Activated naive CD8-positive, alpha-beta T cell treated with anti-CD3 and anti-CD28 coated beads for 36 hours (primary cell): ENCODE results near the gene TAB2. TPM values are rescaled to one million over a fixed set of nuclear protein-coding genes. Genes with fewer than 3 reads are reported as not detected.
A peak's percentile ranks its signal among the peaks of the same experiment; 100 is the strongest.
"Not testable (repeated sequence)": the region's sequence is repeated elsewhere in the genome, so short reads cannot be mapped to it uniquely, and the experiment has no call there.

Experiments
- DNase-seq: peaks from one replicate; pipeline ENCODE4 v3.0.0; 2021
- H3K27ac Mint-ChIP-seq: one replicate; pipeline ENCODE4 v1.8.0; 2022; ENCODE audit warnings: mild to moderate bottlenecking, moderate library complexity, mixed read lengths
- H3K27me3 Mint-ChIP-seq: one replicate; pipeline ENCODE4 v1.8.0; 2022; ENCODE audit warnings: mild to moderate bottlenecking, mixed read lengths
- H3K36me3 Mint-ChIP-seq: one replicate; pipeline ENCODE4 v1.8.0; 2021; ENCODE audit warnings: mild to moderate bottlenecking, mixed read lengths
- H3K4me1 Mint-ChIP-seq: one replicate; pipeline ENCODE4 v1.8.0; 2021; ENCODE audit warnings: mixed read lengths
- H3K4me3 Mint-ChIP-seq: one replicate; pipeline ENCODE4 v1.8.0; 2022; ENCODE audit warnings: mild to moderate bottlenecking, moderate library complexity, mixed read lengths
- H3K9me3 Mint-ChIP-seq: one replicate; pipeline ENCODE4 v1.8.0; 2022; ENCODE audit warnings: mixed read lengths
- total RNA-seq, 2 experiments: library from RNA; stranded (reverse); gene quantifications; one replicate each; pipeline ENCODE4 v1.2.3, GENCODE V29; 2021

Gene TAB2
- total RNA-seq, 2 experiments from 2014 or later: 55.5 to 56.1 TPM

DNA sequence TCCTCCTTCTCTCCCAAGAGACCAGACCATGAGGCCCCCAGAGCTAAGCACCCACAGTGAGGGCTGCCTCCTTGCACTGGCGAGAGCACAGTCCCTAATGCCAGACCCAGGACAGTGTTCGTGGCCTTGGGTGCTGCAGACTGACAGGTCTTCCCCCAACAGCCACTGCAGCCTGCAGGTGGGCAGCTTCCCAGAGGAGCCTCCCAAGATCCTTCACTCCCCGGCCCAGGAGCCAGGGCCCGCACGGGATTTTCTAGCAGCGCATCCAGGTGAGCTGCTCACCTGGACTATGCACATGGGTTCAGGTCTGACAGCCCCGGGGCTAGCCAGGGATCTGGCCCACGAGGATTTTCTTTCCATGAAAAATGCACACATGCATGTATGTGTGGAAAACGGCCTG, 124.2 kb downstream of the TAB2 start:
- Mint-ChIP-seq H3K36me3 (no peaks in the 10 kb centered on the region), H3K9me3 (no peaks in the 10 kb centered on the region), H3K4me3 (no peak overlapping the region), H3K27ac (no peak overlapping the region), H3K4me1 (peaks cover 8% of the 10 kb centered on the region), H3K27me3 (no peaks in the 10 kb centered on the region)
- DNase-seq: no peak

DNA sequence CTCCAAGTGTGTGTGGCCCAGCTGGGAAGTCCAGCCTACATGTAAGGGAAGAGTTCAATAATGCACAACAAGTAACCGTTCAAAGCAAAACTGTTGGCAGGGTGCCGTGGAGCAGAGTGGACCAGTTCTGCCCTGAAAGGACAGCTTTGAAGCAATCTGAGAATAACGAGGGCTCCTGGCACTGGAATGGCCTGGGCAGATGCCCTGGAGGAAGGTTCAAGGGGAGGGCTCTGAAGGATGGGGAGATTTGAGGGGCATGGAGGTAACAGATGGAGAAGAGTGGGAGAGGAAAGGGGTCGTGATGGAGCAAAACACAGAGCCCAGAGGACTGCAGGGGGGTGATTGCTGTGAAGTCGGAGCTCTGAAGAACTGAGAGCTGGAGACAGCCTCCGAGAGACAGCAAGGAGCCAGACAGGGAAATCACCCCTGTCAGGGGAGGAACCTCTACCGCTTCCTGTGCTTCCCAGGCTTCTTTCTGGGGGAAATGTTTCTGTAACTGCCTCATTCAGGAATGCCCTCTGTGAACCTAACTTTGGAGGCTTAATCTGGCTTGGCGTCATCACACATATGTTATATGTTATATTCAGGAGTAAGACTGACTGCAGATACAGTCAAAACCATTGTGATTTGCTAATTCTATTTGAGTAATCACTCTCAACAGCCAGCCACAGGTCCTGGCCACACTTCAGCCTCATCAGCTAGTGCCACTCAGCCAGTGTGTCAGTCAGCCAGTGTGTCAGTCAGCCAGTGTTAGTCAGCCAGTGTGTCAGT, 126.1 kb downstream of the TAB2 start:
- no peak for DNase-seq
- Mint-ChIP-seq H3K27me3 (no peaks in the 10 kb centered on the region), H3K4me3 (no peak overlapping the region), H3K4me1 (no peaks in the 10 kb centered on the region), H3K27ac (no peak overlapping the region), H3K9me3 (no peaks in the 10 kb centered on the region), H3K36me3 (no peaks in the 10 kb centered on the region)

DNA sequence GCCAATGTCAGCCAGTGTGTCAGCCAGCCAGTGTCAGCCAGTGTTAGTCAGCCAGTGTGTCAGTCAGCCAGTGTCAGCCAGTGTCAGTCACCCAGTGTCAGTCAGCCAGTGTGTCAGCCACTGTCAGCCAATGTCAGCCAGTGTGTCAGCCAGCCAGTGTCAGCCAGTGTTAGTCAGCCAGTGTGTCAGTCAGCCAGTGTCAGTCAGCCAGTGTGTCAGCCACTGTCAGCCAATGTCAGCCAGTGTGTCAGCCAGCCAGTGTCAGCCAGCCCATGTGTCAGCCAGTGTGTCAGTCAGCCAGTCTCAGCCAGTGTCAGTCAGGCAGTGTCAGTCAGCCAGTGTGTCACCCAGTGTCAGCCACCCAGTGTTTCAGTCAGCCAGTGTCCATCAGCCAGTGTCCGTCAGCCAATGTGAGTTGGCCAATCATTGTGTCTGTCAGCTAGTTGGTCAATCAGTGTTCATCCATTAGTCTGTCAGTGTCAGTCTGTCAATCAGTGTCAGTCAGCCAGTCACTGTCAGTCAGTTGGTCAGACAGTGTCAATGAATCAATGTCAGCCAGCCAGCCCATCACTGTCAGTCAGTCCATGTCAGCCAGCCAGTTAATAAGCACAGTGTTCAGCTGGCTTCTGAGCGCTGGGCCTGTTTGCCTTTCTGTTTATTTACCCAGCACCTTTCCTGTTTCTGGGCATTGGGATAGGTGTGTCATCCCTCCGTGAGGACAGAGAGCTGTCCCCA, 127.0 kb downstream of the TAB2 start:
- H3K27ac Mint-ChIP-seq, H3K36me3 Mint-ChIP-seq, H3K4me1 Mint-ChIP-seq, H3K4me3 Mint-ChIP-seq, DNase-seq, H3K9me3 Mint-ChIP-seq, H3K27me3 Mint-ChIP-seq: not testable (repeated sequence)

DNA sequence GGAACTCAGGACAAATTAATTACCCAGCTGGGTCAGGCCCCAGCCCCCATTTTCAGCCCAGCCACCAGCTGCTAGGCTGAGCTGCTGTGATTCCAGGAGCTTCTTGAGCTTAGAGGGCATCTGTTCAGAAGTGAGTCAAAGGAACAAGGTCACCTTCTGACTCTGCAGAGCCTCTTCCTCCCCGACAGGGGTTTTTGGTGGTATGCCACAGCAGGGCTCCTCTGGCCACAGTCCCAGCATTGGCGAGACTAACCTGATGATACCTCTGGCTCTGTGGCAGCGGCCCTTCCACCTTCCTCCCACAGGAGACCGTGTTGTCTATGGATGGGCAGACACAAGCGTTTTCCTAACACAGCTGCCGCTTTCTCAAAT, 127.6 kb downstream of the TAB2 start:
- no peaks in the 10 kb centered on the region for H3K9me3 Mint-ChIP-seq
- no peak for DNase-seq
- peaks cover 7% of the 10 kb centered on the region for H3K36me3 Mint-ChIP-seq
- H3K27me3 Mint-ChIP-seq: no peaks in the 10 kb centered on the region
- H3K27ac Mint-ChIP-seq: no peak overlapping the region
- no peak overlapping the region for H3K4me3 Mint-ChIP-seq
- peaks cover 1% of the 10 kb centered on the region for H3K4me1 Mint-ChIP-seq

DNA sequence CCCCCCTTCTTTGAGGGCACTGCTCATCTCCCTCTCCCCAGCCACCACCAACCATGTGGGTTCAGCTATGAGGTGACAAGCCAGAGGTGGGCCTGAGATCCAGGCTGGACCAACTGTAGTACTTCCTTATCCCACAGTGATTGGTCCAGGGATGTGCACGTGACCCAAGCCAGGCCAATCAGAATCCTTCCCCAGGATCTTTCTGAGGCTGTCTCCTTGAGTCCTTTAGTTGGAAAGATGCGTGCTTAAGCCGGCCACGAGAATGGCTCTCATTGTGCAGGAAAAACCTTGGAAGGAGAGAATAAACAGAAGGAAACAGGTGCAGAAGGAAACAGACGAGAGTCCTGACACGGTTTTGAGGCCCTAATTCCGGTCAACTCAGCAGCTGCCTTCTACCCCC, 128.1 kb downstream of the TAB2 start:
- no peak for DNase-seq
- Mint-ChIP-seq H3K4me1 (peaks cover 1% of the 10 kb centered on the region), H3K9me3 (no peaks in the 10 kb centered on the region), H3K36me3 (peaks cover 12% of the 10 kb centered on the region), H3K27me3 (no peaks in the 10 kb centered on the region), H3K4me3 (no peak overlapping the region), H3K27ac (no peak overlapping the region)

DNA sequence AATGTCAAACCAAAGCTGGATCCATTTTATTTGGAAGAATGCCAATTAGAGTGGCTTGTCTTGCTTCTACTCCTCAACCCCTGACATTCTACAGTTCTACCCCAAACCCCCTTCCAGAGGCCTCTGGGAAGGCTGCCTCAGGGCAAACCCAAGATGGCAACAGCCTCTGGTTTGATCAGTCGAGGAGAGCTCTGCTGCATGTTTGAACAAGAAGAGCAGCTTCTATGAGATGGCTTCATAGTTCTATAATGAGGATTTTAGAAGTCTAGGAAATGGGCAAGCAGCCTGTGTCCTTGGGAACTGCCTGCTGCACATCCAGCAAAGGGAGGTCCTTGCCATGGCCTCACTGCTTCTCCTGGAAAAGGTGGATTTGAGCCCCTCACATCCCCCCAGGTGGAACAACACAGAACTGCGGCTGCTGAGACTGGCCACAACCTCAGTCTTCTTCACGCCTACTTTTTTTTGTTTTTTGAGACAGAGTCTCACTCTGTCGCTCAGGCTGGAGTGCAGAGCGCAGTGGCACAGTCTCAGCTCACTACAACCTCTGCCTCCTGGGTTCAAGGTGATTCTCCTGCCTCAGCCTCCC, 129.4 kb downstream of the TAB2 start:
- no peaks in the 10 kb centered on the region for H3K27me3 Mint-ChIP-seq
- peaks cover 1% of the 10 kb centered on the region for H3K4me1 Mint-ChIP-seq
- no peak overlapping the region for H3K4me3 Mint-ChIP-seq
- H3K27ac Mint-ChIP-seq: peak overlapping the region; percentile 8
- peaks cover 16% of the 10 kb centered on the region for H3K36me3 Mint-ChIP-seq
- no peak for DNase-seq
- no peaks in the 10 kb centered on the region for H3K9me3 Mint-ChIP-seq

DNA sequence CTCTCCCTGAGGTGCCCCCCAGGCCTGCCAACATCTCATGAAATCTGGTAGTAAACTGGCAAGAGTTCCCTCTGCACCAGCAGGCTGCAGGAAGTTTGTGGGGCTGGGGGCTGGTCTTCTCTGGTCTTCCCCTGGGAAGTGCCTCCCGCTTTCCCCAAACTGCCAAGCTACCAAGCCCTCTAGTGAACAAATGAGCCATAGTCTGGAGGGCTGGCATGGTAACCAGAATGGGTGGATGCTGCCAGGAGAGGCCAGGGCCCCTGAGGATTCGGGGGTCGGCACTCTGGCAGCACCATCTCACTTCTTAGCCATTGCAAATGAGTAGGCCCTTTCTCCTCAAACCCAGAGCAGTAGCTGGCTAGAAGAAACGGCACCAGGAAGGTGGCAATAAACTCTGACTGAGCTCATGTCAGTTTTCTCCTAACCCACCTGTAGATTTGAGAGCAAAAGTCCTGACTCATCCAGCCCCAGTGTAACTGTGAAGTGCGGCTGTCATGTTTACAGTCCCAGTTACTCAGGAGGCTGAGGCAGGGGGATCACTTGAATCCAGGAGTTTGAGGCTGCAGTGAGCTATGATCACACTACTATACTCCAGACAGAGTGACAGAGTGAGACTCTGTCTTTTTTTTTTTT, 131.4 kb downstream of the TAB2 start:
- Mint-ChIP-seq H3K9me3 (no peaks in the 10 kb centered on the region), H3K4me1 (peaks cover 1% of the 10 kb centered on the region), H3K4me3 (no peak overlapping the region), H3K27ac (no peak overlapping the region), H3K27me3 (no peaks in the 10 kb centered on the region), H3K36me3 (peaks cover 20% of the 10 kb centered on the region)
- DNase-seq: no peak

DNA sequence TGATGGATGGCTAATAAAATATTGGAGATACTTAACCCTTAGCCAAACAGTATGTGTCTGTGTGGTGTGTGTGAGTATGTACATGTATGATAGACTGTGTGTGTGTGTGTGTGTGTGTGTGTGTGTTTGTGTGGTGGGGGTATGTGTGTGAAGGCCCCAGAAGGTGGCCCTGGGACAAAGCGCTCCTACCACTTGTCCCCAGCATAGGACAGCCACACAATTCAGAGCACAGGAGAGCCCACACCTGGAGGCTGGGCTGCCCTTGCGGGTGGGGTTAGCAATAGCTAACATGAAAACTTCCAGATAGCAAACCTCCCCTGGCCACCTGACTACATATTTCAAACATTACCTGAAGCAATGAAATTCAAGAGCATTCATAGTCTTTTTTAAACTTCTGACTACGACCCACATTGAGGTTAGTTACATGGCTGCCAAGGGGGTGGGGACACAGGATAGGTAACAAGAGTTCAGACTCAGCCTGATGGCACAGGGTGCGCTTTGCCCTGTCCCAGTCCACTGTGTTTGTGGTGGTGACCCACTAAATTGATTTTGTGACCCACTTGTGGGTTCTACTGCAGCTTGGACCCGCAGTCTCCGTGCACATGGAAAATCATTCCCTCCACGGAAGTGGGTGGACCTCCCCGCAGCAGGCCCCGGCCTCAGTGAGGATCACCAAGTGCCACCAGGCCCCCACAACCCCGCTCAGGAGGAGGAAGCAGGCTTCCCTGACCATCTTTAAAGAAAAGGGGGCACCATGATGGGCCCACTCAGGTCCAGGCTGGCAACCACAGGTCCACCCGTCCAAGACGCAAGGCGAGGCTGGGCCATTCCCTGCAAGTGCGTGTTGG, 132.5 kb downstream of the TAB2 start:
- DNase-seq: no peak
- peak overlapping the region; percentile 29 for H3K4me3 Mint-ChIP-seq
- peaks cover 1% of the 10 kb centered on the region for H3K4me1 Mint-ChIP-seq
- no peaks in the 10 kb centered on the region for H3K9me3 Mint-ChIP-seq
- peak overlapping the region; percentile 9 for H3K27ac Mint-ChIP-seq
- peaks cover 22% of the 10 kb centered on the region for H3K36me3 Mint-ChIP-seq
- H3K27me3 Mint-ChIP-seq: no peaks in the 10 kb centered on the region

DNA sequence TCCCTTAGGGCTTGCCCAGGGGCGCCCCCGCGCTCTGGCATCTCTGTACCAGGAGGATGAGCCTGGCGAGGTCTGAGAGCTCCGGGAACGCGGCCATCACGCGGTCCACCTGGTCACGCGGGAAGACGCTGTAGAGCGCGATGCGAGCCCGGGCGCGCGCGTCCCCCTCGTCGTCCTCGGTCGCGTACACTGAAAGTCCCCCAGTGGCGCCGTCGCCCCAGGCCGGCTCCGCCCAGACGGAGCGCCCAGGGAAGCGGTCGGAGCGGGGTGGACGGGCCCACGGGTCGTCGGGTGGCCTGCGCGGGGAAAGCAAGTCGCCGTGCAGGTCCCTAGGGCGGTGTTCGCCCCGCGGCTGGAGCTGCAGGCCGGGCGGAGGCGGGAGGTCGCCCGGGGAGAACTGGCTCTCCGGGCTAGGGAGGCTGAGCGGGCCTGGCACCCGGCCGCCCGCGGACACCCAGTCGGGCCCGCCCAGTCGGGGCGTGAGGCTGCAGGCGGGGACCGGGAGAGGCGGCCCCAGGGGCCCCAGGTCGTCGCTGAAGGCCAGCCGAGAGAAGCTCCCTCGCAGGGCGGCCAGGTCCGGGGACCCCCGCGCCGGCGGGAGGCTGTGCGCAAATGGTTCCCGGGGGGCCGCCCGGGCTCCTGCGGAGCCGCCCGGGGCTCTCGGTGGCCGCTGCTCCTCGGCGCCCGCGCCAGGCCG, 133.3 kb downstream of the TAB2 start:
- no peaks in the 10 kb centered on the region for H3K27me3 Mint-ChIP-seq
- H3K27ac Mint-ChIP-seq: no peak overlapping the region
- DNase-seq: peak; percentile 20
- peak overlapping the region; percentile 29 for H3K4me3 Mint-ChIP-seq
- no peaks in the 10 kb centered on the region for H3K9me3 Mint-ChIP-seq
- peaks cover 23% of the 10 kb centered on the region for H3K36me3 Mint-ChIP-seq
- peaks cover 1% of the 10 kb centered on the region for H3K4me1 Mint-ChIP-seq

DNA sequence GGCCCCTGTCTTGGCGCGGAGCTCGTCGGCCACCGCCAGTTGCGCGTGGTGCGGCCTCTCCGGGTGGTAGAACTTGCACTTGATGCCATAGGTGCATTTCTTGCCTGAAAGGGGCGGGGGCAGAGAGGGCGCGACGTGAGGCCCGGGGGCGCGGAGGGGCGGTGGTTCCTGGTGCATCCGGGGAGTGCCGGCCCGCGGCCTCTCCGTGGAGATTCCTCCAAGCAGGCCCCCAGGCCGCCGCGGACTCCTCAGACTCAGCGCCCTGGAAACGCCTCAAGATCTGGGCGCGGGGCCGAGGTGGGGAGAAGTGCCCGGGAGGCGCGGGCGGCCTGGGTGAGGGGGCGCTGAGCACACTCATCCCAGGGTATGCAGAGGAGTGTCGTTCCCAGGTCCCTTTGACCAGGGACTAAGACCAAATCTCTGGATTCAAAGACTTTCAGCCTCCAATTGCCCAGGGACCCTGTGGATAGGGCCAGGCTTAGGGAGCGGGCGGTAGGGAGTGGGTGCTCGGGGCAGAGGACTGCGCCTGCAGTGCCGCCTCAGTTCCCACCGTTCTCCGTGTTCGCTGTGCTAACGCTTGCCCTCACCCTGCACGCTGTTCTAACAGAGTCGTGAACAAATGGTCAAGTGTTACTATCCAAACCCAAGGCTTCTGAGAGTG, 134.0 kb downstream of the TAB2 start:
- H3K9me3 Mint-ChIP-seq: no peaks in the 10 kb centered on the region
- no peak overlapping the region for H3K27ac Mint-ChIP-seq
- peaks cover 23% of the 10 kb centered on the region for H3K36me3 Mint-ChIP-seq
- peak; percentile 55 for DNase-seq
- no peaks in the 10 kb centered on the region for H3K27me3 Mint-ChIP-seq
- H3K4me1 Mint-ChIP-seq: peaks cover 1% of the 10 kb centered on the region
- no peak overlapping the region for H3K4me3 Mint-ChIP-seq

DNA sequence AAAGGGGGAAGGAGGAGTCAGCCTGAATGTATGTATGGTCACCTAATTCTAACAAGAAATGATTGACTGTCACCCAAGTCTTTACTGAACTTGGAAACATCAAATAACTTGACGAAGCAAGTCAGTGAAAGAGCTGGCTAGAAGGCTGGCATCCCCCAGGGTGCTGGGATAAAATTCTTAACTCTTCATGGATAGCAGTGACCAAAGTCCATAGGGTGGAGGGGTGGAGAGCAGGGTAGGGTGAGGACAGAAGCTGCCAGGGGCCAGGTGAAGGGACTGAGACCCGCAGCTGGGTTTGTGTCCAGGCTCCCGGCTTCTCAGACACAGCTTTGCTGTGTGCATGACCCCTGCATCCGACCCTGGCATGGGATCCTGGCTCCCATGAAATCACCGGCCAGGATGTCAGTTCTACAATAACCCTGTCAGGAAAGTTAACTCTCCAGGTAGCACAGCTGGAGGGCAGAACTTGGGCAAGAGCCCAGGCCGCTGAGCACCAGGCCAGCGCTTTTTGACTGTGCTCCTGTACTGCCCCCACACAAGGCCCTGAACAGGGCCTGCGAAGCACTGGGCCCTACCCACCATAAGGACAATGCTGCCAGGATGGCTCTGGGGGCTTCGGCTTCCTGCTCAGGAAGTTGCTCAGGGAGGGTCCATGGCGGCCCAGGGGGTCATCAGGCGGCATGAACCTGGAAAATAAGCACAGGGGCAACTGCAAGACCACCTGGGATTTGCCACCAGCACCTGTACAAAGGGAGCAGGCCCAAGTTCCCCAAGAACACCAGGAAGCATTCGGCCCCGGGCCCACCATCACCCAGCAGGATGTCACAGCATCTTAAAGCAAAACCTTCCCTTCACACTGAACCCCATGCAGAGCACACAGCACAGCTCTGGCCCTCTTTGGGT, 134.8 kb downstream of the TAB2 start:
- H3K27me3 Mint-ChIP-seq: no peaks in the 10 kb centered on the region
- no peaks in the 10 kb centered on the region for H3K9me3 Mint-ChIP-seq
- H3K36me3 Mint-ChIP-seq: peaks cover 26% of the 10 kb centered on the region
- H3K4me1 Mint-ChIP-seq: peaks cover 1% of the 10 kb centered on the region
- DNase-seq: no peak
- H3K27ac Mint-ChIP-seq: no peak overlapping the region
- H3K4me3 Mint-ChIP-seq: no peak overlapping the region

DNA sequence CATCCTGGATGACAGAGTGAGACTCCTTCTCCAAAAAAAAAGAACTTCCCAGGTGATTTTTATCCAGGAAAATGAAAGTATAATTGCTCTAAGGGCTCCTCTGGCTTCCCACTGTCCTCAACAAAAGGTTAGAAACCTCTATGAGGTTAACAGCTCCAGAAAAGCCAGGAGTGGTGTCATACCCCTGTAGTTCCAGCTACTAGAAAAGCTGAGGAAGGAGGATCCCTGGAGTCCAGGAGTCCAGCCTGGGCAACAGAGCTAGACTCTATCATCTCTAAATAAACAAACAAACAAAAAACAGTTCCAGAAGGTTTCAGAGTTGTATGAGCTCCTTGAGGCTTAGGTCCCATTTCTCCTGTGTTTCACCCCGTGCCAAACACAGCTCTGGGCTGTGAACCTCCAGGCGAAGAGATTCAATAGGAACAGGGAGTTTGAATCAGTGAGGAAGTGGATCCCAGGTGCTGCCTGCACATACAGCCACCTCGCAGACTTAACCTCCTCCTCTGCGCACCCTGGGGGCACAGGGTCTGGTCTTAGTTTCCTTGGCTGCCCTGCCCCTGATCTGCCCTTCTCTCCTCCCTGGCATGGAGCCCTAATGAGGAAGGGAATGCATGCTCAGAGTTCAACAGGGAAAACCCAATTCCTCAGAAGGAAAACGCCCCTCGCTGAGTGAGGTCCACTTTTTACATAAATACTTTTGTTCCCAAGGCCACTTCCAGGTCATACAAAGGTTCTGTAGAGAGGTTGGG, 136.3 kb downstream of the TAB2 start:
- H3K4me3 Mint-ChIP-seq: no peak overlapping the region

More for the DNA sequence above, 136.3 kb downstream of the TAB2 start:
- H3K4me1 Mint-ChIP-seq: peaks cover 8% of the 10 kb centered on the region
- H3K27me3 Mint-ChIP-seq: no peaks in the 10 kb centered on the region
- peaks cover 38% of the 10 kb centered on the region for H3K36me3 Mint-ChIP-seq
- H3K27ac Mint-ChIP-seq: no peak overlapping the region
- DNase-seq: no peak
- H3K9me3 Mint-ChIP-seq: no peaks in the 10 kb centered on the region
